Activated T-helper 1 cell treated with anti-CD3 and anti-CD28 coated beads, Interleukin-12 subunit alpha, Interleukin-12 subunit beta, Interleukin-2, Interleukin-4 antibody, amounts not matched to agents 30 ng/mL and 10 ng/mL and 1 ng/mL, durations not matched to agents 14 hours and 24 hours and 36 hours (primary cell): ENCODE data around the gene HLA-B. TPM values are rescaled to one million over a fixed set of nuclear protein-coding genes. Genes with fewer than 3 reads are reported as not detected.

Experiments
- DNase-seq: peaks from one replicate; pipeline ENCODE4 v3.0.0; 2021; ENCODE audit warnings: low spot score
- H3K27ac Mint-ChIP-seq: one replicate; pipeline ENCODE4 v1.8.0; 2021; ENCODE audit warnings: mild to moderate bottlenecking, mixed read lengths
- H3K27me3 Mint-ChIP-seq: one replicate; pipeline ENCODE4 v1.8.0; 2022; ENCODE audit warnings: mild to moderate bottlenecking, moderate library complexity, mixed read lengths; ENCODE audit not compliant: insufficient read depth
- H3K36me3 Mint-ChIP-seq: one replicate; pipeline ENCODE4 v1.8.0; 2021; ENCODE audit warnings: low read depth, mixed read lengths
- H3K4me1 Mint-ChIP-seq: one replicate; pipeline ENCODE4 v1.8.0; 2021; ENCODE audit warnings: low read depth, mixed read lengths
- H3K4me3 Mint-ChIP-seq: one replicate; pipeline ENCODE4 v1.8.0; 2021; ENCODE audit warnings: mild to moderate bottlenecking, moderate library complexity, mixed read lengths
- H3K9me3 Mint-ChIP-seq: one replicate; pipeline ENCODE4 v1.8.0; 2021; ENCODE audit warnings: mixed read lengths
- intact Hi-C: fragments of 100-400 bp; cut with micrococcal nuclease; formaldehyde crosslinking; loops from one replicate; pipeline ENCODE4 v1.15.1; 2024
- total RNA-seq: library from RNA; stranded (reverse); gene quantifications from 2 replicates; pipeline ENCODE4 v1.2.3, GENCODE V29; 2022

Gene HLA-B
- total RNA-seq, 1 donor from 2014 or later = 3,814 TPM

- intact Hi-C loops = no loop called here
- Mint-ChIP-seq H3K4me3 (no peak overlapping the region), H3K27ac (no peak overlapping the region)
Observed at GRCh38 chr6:31307669-31308049, 49.3 kb downstream of the HLA-B start.

GRCh38 chr6:31305703-31306219 lies 51.2 kb downstream of the HLA-B start:
- H3K36me3 Mint-ChIP-seq = no peaks in the 10 kb centered on the region
- DNase-seq = no peak
- H3K27ac Mint-ChIP-seq = no peak overlapping the region
- no peaks in the 10 kb centered on the region for H3K9me3 Mint-ChIP-seq
- intact Hi-C loops = no loop called here
- H3K27me3 Mint-ChIP-seq = peaks cover 47% of the 10 kb centered on the region
- H3K4me3 Mint-ChIP-seq = no peak overlapping the region
- H3K4me1 Mint-ChIP-seq = no peaks in the 10 kb centered on the region

More at GRCh38 chr6:31307669-31308049, 49.3 kb downstream of the HLA-B start:
- H3K4me1 Mint-ChIP-seq = no peaks in the 10 kb centered on the region
- no peak for DNase-seq
- H3K9me3 Mint-ChIP-seq = no peaks in the 10 kb centered on the region
- H3K27me3 Mint-ChIP-seq = peaks cover 52% of the 10 kb centered on the region
- no peaks in the 10 kb centered on the region for H3K36me3 Mint-ChIP-seq

DNA sequence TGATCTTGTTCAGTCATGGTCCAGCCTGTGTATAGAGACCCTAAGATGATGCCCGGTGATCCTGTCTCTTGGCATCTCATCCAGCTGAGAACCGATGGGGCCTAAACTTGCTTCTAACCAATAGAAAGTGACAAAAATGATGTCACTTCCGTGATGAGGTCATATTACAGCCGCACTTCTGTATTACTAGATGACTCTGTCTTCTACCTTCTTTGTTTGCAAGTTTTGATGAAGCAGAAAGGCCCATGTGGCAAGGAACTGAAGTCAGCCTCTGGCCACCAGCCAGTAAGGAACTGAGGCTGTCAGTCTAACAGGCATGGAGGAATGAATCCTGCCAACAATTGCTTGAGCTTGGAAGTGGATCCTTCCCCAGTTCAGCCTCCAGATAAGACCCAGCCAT lies 52.3 kb downstream of the HLA-B start:
- Mint-ChIP-seq H3K36me3 (no peaks in the 10 kb centered on the region), H3K4me3 (no peak overlapping the region), H3K4me1 (no peaks in the 10 kb centered on the region), H3K27me3 (peaks cover 39% of the 10 kb centered on the region), H3K27ac (no peak overlapping the region), H3K9me3 (no peaks in the 10 kb centered on the region)
- intact Hi-C loops = no loop called here
- no peak for DNase-seq

Other genes starting within 250 kb of the HLA-B start
- not detected in 2 replicates for gene C6orf15, start 244.6 kb downstream of the HLA-B start, total RNA-seq
- 0.26 TPM in 1 of 2 replicates, not detected in the other for gene PSORS1C1, start 242.4 kb downstream of the HLA-B start, total RNA-seq
- not detected in 2 replicates for gene CDSN, start 236.7 kb downstream of the HLA-B start, total RNA-seq
- not detected in 2 replicates for gene PSORS1C2, start 218.1 kb downstream of the HLA-B start, total RNA-seq
- gene CCHCR1, start 199.4 kb downstream of the HLA-B start, total RNA-seq = 50.9 and 51.3 TPM in 2 replicates
- gene TCF19, start 198.6 kb downstream of the HLA-B start, total RNA-seq = 75.9 and 78.4 TPM in 2 replicates
- gene POU5F1, start 186.5 kb downstream of the HLA-B start, total RNA-seq = not detected in 2 replicates
- gene HLA-C, start 85.1 kb downstream of the HLA-B start, total RNA-seq = 944 and 984 TPM in 2 replicates
- 11.5 and 12.4 TPM in 2 replicates for gene MICA, start 46.4 kb upstream of the HLA-B start, total RNA-seq
- 36.1 and 37.5 TPM in 2 replicates for gene MICB, start 141.0 kb upstream of the HLA-B start, total RNA-seq
- gene MCCD1, start 171.8 kb upstream of the HLA-B start, total RNA-seq = not detected in 2 replicates
- 628 and 637 TPM in 2 replicates for gene DDX39B, start 184.8 kb upstream of the HLA-B start, total RNA-seq
- 1.2 and 1.4 TPM in 2 replicates for gene ATP6V1G2, start 189.4 kb upstream of the HLA-B start, total RNA-seq
- gene NFKBIL1, start 190.4 kb upstream of the HLA-B start, total RNA-seq = 18.2 and 18.9 TPM in 2 replicates
- 1,021 and 1,078 TPM in 2 replicates for gene LTA, start 215.1 kb upstream of the HLA-B start, total RNA-seq
- 427 and 430 TPM in 2 replicates for gene TNF, start 218.4 kb upstream of the HLA-B start, total RNA-seq
- gene LTB, start 225.2 kb upstream of the HLA-B start, total RNA-seq = 270 and 277 TPM in 2 replicates
- 63.0 and 66.6 TPM in 2 replicates for gene LST1, start 229.1 kb upstream of the HLA-B start, total RNA-seq
- gene NCR3, start 235.8 kb upstream of the HLA-B start, total RNA-seq = 19.1 and 20.3 TPM in 2 replicates